Measurements from ENCODE around the gene SND1.
A peak's percentile ranks its signal among the peaks of the same experiment; 100 is the strongest.

SND1 gene

DNA sequence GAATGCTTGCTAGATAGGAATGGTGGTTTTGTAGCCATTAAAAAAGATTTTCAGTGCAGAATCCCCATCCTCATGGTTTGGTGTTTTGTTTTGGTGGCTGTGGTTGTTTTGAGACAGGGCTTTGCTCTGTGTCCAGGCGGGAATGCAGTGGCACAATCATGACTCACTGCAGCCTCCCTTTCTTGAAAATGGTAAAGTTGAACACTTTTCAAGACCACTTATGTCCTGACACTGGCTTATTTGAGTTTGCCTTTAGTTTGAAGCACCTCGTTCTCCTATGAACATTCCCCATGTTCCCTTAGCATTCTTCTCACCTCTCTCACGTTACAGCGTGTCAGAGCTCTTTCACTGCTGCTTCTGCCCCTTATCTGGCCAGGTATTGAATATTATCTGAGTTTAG, 239.2 kb downstream of the SND1 start:
- H3K4me3 ChIP-seq (replicated peaks; ENCODE audit: low read depth, low read length): no peak overlapping the region
- DNase-seq (ENCODE audit: low read depth): no peak
- no peak for TF ChIP-seq CTCF (IDR thresholded peaks at IDR 0.05; ENCODE audit: low read length, missing control alignments)

- TF ChIP-seq CTCF (IDR thresholded peaks at IDR 0.05; ENCODE audit: low read length, missing control alignments): no peak
- H3K4me3 ChIP-seq (replicated peaks; ENCODE audit: low read depth, low read length): no peak overlapping the region
- DNase-seq (ENCODE audit: low read depth): no peak
Measured at GRCh38 chr7:127891854-127892438, 240.0 kb downstream of the SND1 start.

DNA sequence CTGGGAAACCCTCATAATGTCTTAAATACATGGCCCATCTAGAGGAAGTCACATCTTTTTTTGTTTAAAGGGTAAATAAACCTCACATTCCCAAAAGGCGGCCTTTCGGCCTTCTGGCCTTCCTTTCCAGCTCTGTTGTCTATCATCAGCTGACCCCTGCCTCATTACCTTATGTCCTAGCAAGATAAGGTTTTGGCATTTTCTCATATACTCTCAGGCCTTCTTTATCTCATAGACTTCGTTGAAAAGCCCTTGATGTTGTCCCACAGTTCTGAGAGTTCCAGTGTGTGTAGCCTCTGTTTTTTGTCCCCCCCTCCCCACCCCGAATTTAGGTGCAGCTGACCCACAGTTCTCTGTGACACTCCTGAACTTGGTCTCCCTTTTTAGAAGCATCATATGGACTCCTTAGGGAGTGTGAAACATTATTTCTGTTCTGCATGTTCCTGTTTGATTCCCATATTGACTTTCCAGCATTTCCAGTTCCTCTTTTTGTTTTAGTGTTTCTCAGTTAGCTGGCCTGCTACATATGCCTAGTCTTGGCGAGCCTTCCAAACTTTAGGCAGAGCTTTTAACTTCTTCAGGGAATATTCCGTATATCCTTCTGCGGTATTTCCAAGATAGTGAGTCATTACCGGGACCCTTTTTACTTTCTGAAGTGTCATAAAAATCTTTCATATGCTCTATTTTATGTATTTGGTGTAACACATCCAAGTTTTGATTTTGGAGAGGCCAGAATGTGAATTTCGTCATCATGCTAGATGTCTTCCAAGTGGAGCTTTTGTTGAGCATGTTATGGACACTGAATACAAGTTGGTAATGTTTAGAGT, 240.7 kb downstream of the SND1 start:
- DNase-seq (ENCODE audit: low read depth): peak; percentile 61
- no peak overlapping the region for H3K4me3 ChIP-seq (replicated peaks; ENCODE audit: low read depth, low read length)
- no peak for TF ChIP-seq CTCF (IDR thresholded peaks at IDR 0.05; ENCODE audit: low read length, missing control alignments)

GRCh38 chr7:127893547-127893946, 241.6 kb downstream of the SND1 start:
- DNase-seq (ENCODE audit: low read depth): no peak
- H3K4me3 ChIP-seq (replicated peaks; ENCODE audit: low read depth, low read length): no peak overlapping the region
- TF ChIP-seq CTCF (IDR thresholded peaks at IDR 0.05; ENCODE audit: low read length, missing control alignments): no peak

GRCh38 chr7:127894588-127894987, 242.6 kb downstream of the SND1 start:
- no peak overlapping the region for H3K4me3 ChIP-seq (replicated peaks; ENCODE audit: low read depth, low read length)
- TF ChIP-seq CTCF (IDR thresholded peaks at IDR 0.05; ENCODE audit: low read length, missing control alignments): no peak
- DNase-seq (ENCODE audit: low read depth): no peak

DNA sequence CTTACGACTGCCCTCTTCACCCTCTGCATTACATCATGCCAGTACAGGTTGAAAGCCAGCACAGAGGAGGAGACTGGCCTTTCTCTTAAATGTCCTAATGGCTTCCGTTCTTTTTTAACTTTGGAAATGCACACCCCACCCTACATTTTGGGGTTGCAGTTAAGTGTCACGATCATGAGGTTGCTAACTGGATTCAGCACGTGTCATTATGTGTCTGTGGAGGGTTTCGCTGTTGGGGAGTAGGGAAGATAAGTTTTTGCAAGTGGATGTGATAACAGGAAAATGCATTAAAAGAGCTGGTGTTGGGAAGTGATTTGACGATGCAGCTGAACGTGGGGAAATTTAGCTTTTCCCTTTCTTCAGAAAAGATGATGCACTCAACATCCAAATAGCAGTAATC, 243.4 kb downstream of the SND1 start:
- no peak overlapping the region for H3K4me3 ChIP-seq (replicated peaks; ENCODE audit: low read depth, low read length)
- no peak for DNase-seq (ENCODE audit: low read depth)
- no peak for TF ChIP-seq CTCF (IDR thresholded peaks at IDR 0.05; ENCODE audit: low read length, missing control alignments)
